ENCODE data around the gene NKD1. TPM values are rescaled to one million over a fixed set of nuclear protein-coding genes. Genes with fewer than 3 reads are reported as not detected.

Gene NKD1
- total RNA-seq, 1 donor from 2014 or later = 1.7 TPM

DNA sequence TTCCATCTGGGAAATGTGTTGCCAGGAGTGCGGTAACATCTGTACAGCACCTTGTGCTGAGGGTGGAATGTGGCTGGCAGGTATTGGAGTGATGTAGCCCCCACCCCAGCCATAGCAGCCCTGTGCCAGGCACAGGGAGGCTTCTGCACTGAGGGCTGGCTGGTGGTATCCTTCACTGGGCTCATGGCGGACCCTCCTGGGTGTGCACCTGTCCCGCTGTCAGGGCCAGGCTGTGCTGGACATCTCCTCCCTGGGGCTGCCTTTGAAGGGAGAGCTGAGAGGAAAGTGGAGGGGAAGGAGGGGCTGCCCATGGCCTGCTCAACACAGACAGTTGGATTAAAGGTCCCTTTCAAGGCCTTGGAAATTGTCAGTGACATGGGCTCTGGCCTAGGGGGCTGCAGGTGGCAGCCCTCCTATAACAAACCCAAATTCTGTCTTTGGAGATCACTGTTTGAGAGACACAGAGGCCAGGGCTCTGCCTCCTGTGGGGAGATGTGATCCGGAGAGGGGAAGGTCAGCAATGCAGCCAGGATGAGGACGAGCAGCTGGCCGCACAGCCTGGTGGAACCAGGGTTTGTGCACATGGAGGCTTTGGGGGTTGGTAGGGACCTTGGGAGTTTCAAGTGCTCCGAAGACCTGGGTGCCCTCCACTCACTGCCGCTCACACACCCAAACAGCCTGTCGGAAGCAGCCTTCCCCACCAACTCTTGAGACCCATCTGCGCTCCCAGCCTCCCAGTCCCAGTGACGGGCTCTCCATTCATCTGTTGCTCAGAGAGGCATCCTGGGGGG lies 22.8 kb downstream of the NKD1 start:
- no peaks in the 10 kb centered on the region for H3K9me3 ChIP-seq
- H3K4me3 ChIP-seq = no peak overlapping the region
- no peaks in the 10 kb centered on the region for H3K36me3 ChIP-seq
- TF ChIP-seq POLR2AphosphoS5 (IDR thresholded peaks at IDR 0.05; ENCODE audit: insufficient read depth in 1 of 2, low read depth in 1 of 2) = no peak
- TF ChIP-seq, protein P1, sequence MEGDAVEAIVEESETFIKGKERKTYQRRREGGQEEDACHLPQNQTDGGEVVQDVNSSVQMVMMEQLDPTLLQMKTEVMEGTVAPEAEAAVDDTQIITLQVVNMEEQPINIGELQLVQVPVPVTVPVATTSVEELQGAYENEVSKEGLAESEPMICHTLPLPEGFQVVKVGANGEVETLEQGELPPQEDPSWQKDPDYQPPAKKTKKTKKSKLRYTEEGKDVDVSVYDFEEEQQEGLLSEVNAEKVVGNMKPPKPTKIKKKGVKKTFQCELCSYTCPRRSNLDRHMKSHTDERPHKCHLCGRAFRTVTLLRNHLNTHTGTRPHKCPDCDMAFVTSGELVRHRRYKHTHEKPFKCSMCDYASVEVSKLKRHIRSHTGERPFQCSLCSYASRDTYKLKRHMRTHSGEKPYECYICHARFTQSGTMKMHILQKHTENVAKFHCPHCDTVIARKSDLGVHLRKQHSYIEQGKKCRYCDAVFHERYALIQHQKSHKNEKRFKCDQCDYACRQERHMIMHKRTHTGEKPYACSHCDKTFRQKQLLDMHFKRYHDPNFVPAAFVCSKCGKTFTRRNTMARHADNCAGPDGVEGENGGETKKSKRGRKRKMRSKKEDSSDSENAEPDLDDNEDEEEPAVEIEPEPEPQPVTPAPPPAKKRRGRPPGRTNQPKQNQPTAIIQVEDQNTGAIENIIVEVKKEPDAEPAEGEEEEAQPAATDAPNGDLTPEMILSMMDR (IDR thresholded peaks at IDR 0.05) = no peak
- no peak for TF ChIP-seq POLR2A (IDR thresholded peaks at IDR 0.05)
- H3K4me1 ChIP-seq = peaks cover 29% of the 10 kb centered on the region
- no peak overlapping the region for H3K27ac ChIP-seq
- no peaks in the 10 kb centered on the region for H3K27me3 ChIP-seq
- intact Hi-C loops (cut with DNase I) = loop anchor here (5.0 kb wide), 1 partner anchor 289 kb away; no protein-coding TSS in a partner anchor
- no peak for DNase-seq (ENCODE audit: extremely low spot score in 2 of 2)

DNA sequence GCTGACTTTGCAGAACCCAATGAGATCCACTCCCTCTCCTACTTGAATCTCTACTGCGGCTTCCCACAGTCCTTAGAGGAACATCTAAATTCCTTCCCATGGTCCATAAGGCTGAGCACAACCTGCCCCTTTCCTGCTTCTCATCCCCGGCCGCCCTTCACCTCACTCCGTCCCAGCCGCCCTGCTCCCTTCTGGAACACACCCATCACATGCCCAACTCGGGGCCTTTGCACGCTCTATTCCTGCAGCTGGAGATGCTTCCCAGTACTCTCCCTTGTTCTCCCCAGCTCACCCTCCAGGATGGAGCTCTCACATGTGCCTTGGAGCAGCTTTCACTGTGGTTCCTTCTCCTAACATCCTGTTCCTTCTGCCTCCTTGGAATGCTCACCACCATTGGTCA lies 23.6 kb downstream of the NKD1 start:
- no peak for TF ChIP-seq POLR2A (IDR thresholded peaks at IDR 0.05)
- TF ChIP-seq, protein P1 (IDR thresholded peaks at IDR 0.05) = no peak
- TF ChIP-seq POLR2AphosphoS5 (IDR thresholded peaks at IDR 0.05; ENCODE audit: insufficient read depth in 1 of 2, low read depth in 1 of 2) = no peak
- Histone ChIP-seq H3K36me3 (no peaks in the 10 kb centered on the region), H3K27me3 (no peaks in the 10 kb centered on the region), H3K9me3 (no peaks in the 10 kb centered on the region), H3K4me1 (peaks cover 30% of the 10 kb centered on the region), H3K4me3 (no peak overlapping the region), H3K27ac (no peak overlapping the region)
- no peak for DNase-seq (ENCODE audit: extremely low spot score in 2 of 2)
- intact Hi-C loops (cut with DNase I) = loop anchor here (5.0 kb wide), 1 partner anchor 289 kb away; no protein-coding TSS in a partner anchor

DNA sequence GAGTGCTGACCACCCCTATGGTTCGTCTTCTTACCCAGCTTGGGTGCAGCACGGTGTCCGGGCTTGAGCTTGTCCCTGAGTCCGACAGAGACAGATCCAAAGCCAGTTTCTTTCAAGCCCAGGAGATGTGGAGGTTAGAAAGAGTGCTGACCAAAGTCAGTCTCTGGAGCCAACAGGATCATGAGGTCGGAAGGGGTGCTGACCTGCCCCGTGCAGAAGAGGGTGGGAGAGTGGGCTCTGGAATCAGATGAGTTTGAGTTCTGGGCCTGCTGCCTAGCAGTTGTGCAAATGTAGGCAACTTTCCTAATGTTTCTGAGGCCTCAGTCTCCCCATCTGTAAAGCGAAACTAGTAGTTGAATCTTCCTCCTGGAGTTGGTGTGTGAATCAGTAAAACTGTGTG lies 24.5 kb downstream of the NKD1 start:
- intact Hi-C loops (cut with DNase I) = loop anchor here (5.0 kb wide), 1 partner anchor 290 kb away; no protein-coding TSS in a partner anchor

DNA sequence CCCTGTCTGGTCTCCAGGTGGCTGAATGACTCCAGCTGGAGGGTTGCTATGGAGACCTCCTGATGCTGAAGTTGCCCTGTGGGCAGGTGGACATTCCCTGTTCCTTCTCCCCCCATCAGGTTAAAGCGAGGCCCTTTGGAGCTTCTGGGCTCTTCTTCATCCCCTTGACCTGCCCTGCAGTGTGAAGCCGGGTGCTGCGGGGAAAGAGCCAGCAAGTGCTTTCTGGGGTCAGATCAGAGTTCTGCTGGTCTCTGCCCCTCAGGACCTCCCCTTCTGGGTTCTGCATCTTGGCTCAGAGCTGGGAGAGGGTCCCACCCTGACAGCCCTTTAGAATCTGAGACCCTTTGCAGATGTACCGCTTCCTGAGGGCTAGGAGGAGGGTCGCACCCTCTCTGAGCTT lies 25.1 kb downstream of the NKD1 start:
- Histone ChIP-seq H3K27ac (no peak overlapping the region), H3K4me3 (no peak overlapping the region), H3K36me3 (no peaks in the 10 kb centered on the region), H3K9me3 (no peaks in the 10 kb centered on the region), H3K27me3 (no peaks in the 10 kb centered on the region), H3K4me1 (peaks cover 30% of the 10 kb centered on the region)
- TF ChIP-seq POLR2AphosphoS5 (IDR thresholded peaks at IDR 0.05; ENCODE audit: insufficient read depth in 1 of 2, low read depth in 1 of 2) = no peak
- no peak for TF ChIP-seq POLR2A (IDR thresholded peaks at IDR 0.05)
- TF ChIP-seq, protein P1 (IDR thresholded peaks at IDR 0.05) = no peak
- intact Hi-C loops (cut with DNase I) = loop anchor here (5.0 kb wide), 1 partner anchor 291 kb away; no protein-coding TSS in a partner anchor
- DNase-seq (ENCODE audit: extremely low spot score in 2 of 2) = no peak

More for the DNA sequence above, 24.5 kb downstream of the NKD1 start:
- Histone ChIP-seq H3K27me3 (no peaks in the 10 kb centered on the region), H3K9me3 (no peaks in the 10 kb centered on the region), H3K36me3 (no peaks in the 10 kb centered on the region), H3K27ac (no peak overlapping the region), H3K4me3 (no peak overlapping the region), H3K4me1 (peaks cover 30% of the 10 kb centered on the region)
- TF ChIP-seq POLR2A (IDR thresholded peaks at IDR 0.05) = no peak
- TF ChIP-seq, protein P1 (IDR thresholded peaks at IDR 0.05) = no peak
- TF ChIP-seq POLR2AphosphoS5 (IDR thresholded peaks at IDR 0.05; ENCODE audit: insufficient read depth in 1 of 2, low read depth in 1 of 2) = no peak
- DNase-seq (ENCODE audit: extremely low spot score in 2 of 2) = no peak

All from vagina (tissue), 2 donors.